HepG2 (cell line): Measurements from ENCODE around the gene PTPN3. TPM values are rescaled to one million over a fixed set of nuclear protein-coding genes. Genes with fewer than 3 reads are reported as not detected.

ENCODE experiments used
- ATAC-seq: fragments of 200-7000 bp; cut with Tn5 transposase; 3 replicates; pipeline ENCODE4 v1.9.1; 2020; ENCODE audit warnings: mild to moderate bottlenecking, moderate library complexity
- BruUV-seq: library from RNA; stranded (reverse); fragments of 400-500 nt; replicated peaks from 2 replicates; lab custom pipeline; 2021; lab: Mats Ljungman, UMichigan
- CTCF ChIA-PET: fragments of 300-600 bp; formaldehyde crosslinking; extraction: SDS; loops from one replicate; lab custom pipeline; 2021; ENCODE audit warnings: low total read pairs, inconsistent platforms, low intra/inter-chr PET ratio; lab: Yijun Ruan, JAX
- POLR2A ChIA-PET: fragments of 350-600 bp; sonication (Branson Sonifier 250); formaldehyde crosslinking; loops from one replicate; lab custom pipeline; 2020; ENCODE audit warnings: antibody characterized with exemption, inconsistent platforms; lab: Yijun Ruan, JAX
- DNase-seq: peaks from one replicate; pipeline ENCODE4 v3.0.0-alpha.2; 2015; ENCODE audit warnings: low spot score
- FAIRE-seq: peaks from 3 replicates; lab custom pipeline; 2011; peaks lifted over from hg19 to GRCh38; lab: Jason Lieb, UNC
- H2AFZ ChIP-seq: one replicate; pipeline ENCODE4 v1.6.1; 2011; ENCODE audit warnings: low read length, inconsistent platforms
- H3K27ac ChIP-seq: fragments of 300-600 bp; 3 replicates; pipeline ENCODE4 v1.8.0; 2011; ENCODE audit warnings: mixed run types, mild to moderate bottlenecking, mixed read lengths, low read length, inconsistent platforms; ENCODE audit not compliant: insufficient read depth; ENCODE audit errors: extremely low read length
- H3K27me3 ChIP-seq, 2 experiments: fragments of 200-600 bp in 1 of 2; 2 replicates in 1 of 2; 3 replicates in 1 of 2; pipeline versions ENCODE4 v1.6.0 to v1.8.0; 2011; ENCODE audit warnings: low read length in 2 of 2, mild to moderate bottlenecking in 2 of 2, moderate library complexity in 2 of 2, inconsistent platforms in 1 of 2; ENCODE audit not compliant: insufficient read depth in 2 of 2, control insufficient read depth in 1 of 2
- H3K36me3 ChIP-seq, 2 experiments: fragments of 200-600 bp in 1 of 2; replicated peaks in 1 of 2; 2 replicates in 1 of 2; 3 replicates in 1 of 2; pipeline versions ENCODE4 v1.5.1 to v1.8.0; 2011; ENCODE audit warnings: low read length in 2 of 2, inconsistent platforms in 1 of 2; ENCODE audit not compliant: insufficient read depth in 2 of 2, control insufficient read depth in 1 of 2
- H3K4me1 ChIP-seq: 2 replicates; pipeline ENCODE4 v1.5.1; 2012; ENCODE audit warnings: low read length, inconsistent platforms; ENCODE audit not compliant: insufficient read depth
- H3K4me2 ChIP-seq: 2 replicates; pipeline ENCODE4 v1.6.0; 2011; ENCODE audit warnings: low read depth, low read length, inconsistent platforms
- H3K4me3 ChIP-seq, 3 experiments: fragments of 200-600 bp in 1 of 3; sonication (generic), shearing (Covaris generic) in 1 of 3; replicated peaks in 1 of 3; 2 replicates each; pipeline ENCODE4 v1.5.1; 2011 to 2016; ENCODE audit warnings: low read length in 3 of 3, inconsistent platforms in 2 of 3, low read depth in 2 of 3, mild to moderate bottlenecking in 2 of 3, control low read depth in 1 of 3, mixed read lengths in 1 of 3; ENCODE audit not compliant: insufficient read depth in 1 of 3
- H3K79me2 ChIP-seq: one replicate; pipeline ENCODE4 v1.6.1; 2011; ENCODE audit warnings: low read length, inconsistent platforms; ENCODE audit not compliant: insufficient read depth
- H3K9ac ChIP-seq: 2 replicates; pipeline ENCODE4 v1.6.0; 2011; ENCODE audit warnings: mild to moderate bottlenecking, low read depth, low read length, inconsistent platforms; ENCODE audit not compliant: insufficient read depth
- H3K9me3 ChIP-seq: 2 replicates; pipeline ENCODE4 v1.5.1; 2012; ENCODE audit warnings: mild to moderate bottlenecking, low read length
- H4K20me1 ChIP-seq: 2 replicates; pipeline ENCODE4 v1.6.0; 2011; ENCODE audit warnings: inconsistent platforms, mild to moderate bottlenecking, low read length, moderate library complexity; ENCODE audit not compliant: insufficient read depth
- EP300 ChIP-seq, 3 experiments: sonication (generic) in 1 of 3; formaldehyde crosslinking in 1 of 3; IDR thresholded peaks; 2 replicates each; pipeline versions ENCODE4 v1.5.1 to v1.6.1; 2011 to 2020; ENCODE audit warnings: low read depth in 2 of 3, low read length in 2 of 3, borderline replicate concordance in 1 of 3, improper control_type of control experiment in 1 of 3, mild to moderate bottlenecking in 1 of 3, missing genetic modification reagents in 1 of 3, moderate library complexity in 1 of 3
- ZBTB43 ChIP-seq: sonication (generic); formaldehyde crosslinking; conservative IDR thresholded peaks from 2 replicates; pipeline ENCODE4 v1.4.0; 2020; ENCODE audit warnings: missing genetic modification reagents
- ZNF280D ChIP-seq: sonication (generic); formaldehyde crosslinking; IDR thresholded peaks from 2 replicates; pipeline ENCODE4 v1.5.1; 2020; ENCODE audit warnings: mild to moderate bottlenecking, missing genetic modification reagents
- ZNF546 ChIP-seq: sonication (generic); formaldehyde crosslinking; conservative IDR thresholded peaks from 2 replicates; pipeline ENCODE4 v1.8.1; 2023; ENCODE audit warnings: mild to moderate bottlenecking, missing genetic modification reagents
- ZNF839 ChIP-seq: sonication (generic); formaldehyde crosslinking; IDR thresholded peaks from 2 replicates; pipeline ENCODE4 v1.4.0; 2020; ENCODE audit warnings: missing genetic modification reagents, mild to moderate bottlenecking, borderline replicate concordance
- WGBS: methylation state at CpG from one replicate; pipeline ENCODE4 v1.1.6; 2017; ENCODE audit warnings: low lambda C conversion rate; 5-methylcytosine and 5-hydroxymethylcytosine counted together
- in situ Hi-C: cut with HindIII; loops from 2 replicates; pipeline ENCODE4 v1.10.0; 2017; ENCODE audit warnings: low pct_unique_long_range_greater_than_20kb; ENCODE audit not compliant: extremely low pct_ligation_motif_present
- intact Hi-C: fragments of 100-400 bp; cut with micrococcal nuclease; formaldehyde crosslinking; loops from one replicate; pipeline ENCODE4 v1.10.0; 2022; ENCODE audit not compliant: unreplicated experiment
- polyA plus RNA-seq, 8 experiments: library from polyadenylated mRNA; depleted of rRNA in 3 of 8; stranded (reverse) in 7 of 8; unstranded in 1 of 8; fragments of >200 nt; fragmentation: Illumina TruSeq in 4 of 8; extraction: Trizol in 4 of 8; gene quantifications; 2 replicates each; pipeline versions ENCODE4 v1.2.1 to v1.2.3, GENCODE V29; 2011 to 2016; ENCODE audit warnings: low read depth in 4 of 8, missing spikeins in 1 of 8, mixed read lengths in 1 of 8; ENCODE audit not compliant: insufficient read depth in 1 of 8
- total RNA-seq, 5 experiments: library from RNA; depleted of rRNA; stranded (reverse); fragments of >200 nt; fragmentation: Illumina TruSeq; extraction: Trizol; gene quantifications; 2 replicates each; pipeline ENCODE4 v1.2.3, GENCODE V29; 2016; ENCODE audit warnings: low read depth in 1 of 5
- TF ChIP-seq, protein P1 (sequence below): sonication (generic); formaldehyde crosslinking; IDR thresholded peaks from 2 replicates; pipeline ENCODE4 v1.5.0; 2020; ENCODE audit warnings: missing genetic modification reagents
- TF ChIP-seq, protein P2 (sequence below): sonication (generic); formaldehyde crosslinking; IDR thresholded peaks from 2 replicates; pipeline ENCODE4 v1.5.0; 2020; ENCODE audit warnings: mild to moderate bottlenecking, missing genetic modification reagents, borderline replicate concordance
- TF ChIP-seq, protein P3 (sequence below): sonication (generic); formaldehyde crosslinking; IDR thresholded peaks from 2 replicates; pipeline ENCODE4 v1.5.1; 2020; ENCODE audit warnings: missing genetic modification reagents, mild to moderate bottlenecking, borderline replicate concordance

PTPN3 gene
- total and polyA plus RNA-seq, 2 of the 13 experiments (the other 11 are each of a cell fraction or from before 2014, with no cell fraction given) = 5.6 to 20.5 TPM

DNA sequence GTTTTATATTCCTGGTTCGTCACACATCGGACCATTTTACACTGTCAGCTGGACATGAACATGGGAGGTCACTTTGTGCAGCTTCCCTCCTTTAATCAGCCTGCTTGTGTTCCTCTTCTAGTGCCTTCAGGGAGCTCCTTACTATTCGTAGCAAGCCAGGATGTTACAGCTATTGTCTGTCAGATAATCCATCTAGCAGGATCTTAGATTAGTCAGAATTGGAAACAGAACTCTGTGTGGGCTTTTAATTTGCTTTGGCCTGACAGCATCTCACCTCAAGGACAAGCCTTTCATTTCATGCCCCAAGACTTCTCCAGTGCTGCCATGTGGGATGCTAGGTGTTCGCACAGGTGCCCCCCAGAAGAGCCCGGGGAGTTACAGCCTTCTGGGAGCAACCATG, 147.1 kb downstream of the PTPN3 start:
- no peaks in the 10 kb centered on the region for H3K79me2 ChIP-seq
- POLR2A ChIA-PET = no interaction called here
- no peak overlapping the region for H3K4me3 ChIP-seq
- H3K27ac ChIP-seq = no peak overlapping the region
- 0 out of 5 replicates have a peak, but pooled peaks cover 0 to 3% of the 10 kb centered on the region in 2 experiments for H3K27me3 ChIP-seq
- FAIRE-seq (no peak), ATAC-seq (no peak), DNase-seq (no peak)
- no peak overlapping the region for H3K4me2 ChIP-seq
- H3K9me3 ChIP-seq = no peaks in the 10 kb centered on the region
- CTCF ChIA-PET = no interaction called here
- WGBS = 20% methylated on average over 5 of the region's 5 CpGs
- H2AFZ ChIP-seq = no peak overlapping the region
- H3K9ac ChIP-seq = no peak overlapping the region
- intact Hi-C loops = no loop called here
- no peaks in the 10 kb centered on the region for H3K36me3 ChIP-seq
- H4K20me1 ChIP-seq = no peaks in the 10 kb centered on the region
- no TSS peak for BruUV-seq
- in situ Hi-C loops = no loop called here
- no peaks in the 10 kb centered on the region for H3K4me1 ChIP-seq
- TF ChIP-seq ZBTB43 (CRISPR knock-in tag) (no peak), EP300 (IDR thresholded peaks at IDR 0.05; ENCODE audit: low read depth in 2 of 2, low read length in 2 of 2) (no peak), EP300 (CRISPR knock-in tag; IDR thresholded peaks at IDR 0.05; ENCODE audit: borderline replicate concordance) (no peak), ZNF280D (CRISPR knock-in tag) (no peak), ZNF546 (no peak), ZNF839 (CRISPR knock-in tag) (no peak)
- TF ChIP-seq, protein P1, sequence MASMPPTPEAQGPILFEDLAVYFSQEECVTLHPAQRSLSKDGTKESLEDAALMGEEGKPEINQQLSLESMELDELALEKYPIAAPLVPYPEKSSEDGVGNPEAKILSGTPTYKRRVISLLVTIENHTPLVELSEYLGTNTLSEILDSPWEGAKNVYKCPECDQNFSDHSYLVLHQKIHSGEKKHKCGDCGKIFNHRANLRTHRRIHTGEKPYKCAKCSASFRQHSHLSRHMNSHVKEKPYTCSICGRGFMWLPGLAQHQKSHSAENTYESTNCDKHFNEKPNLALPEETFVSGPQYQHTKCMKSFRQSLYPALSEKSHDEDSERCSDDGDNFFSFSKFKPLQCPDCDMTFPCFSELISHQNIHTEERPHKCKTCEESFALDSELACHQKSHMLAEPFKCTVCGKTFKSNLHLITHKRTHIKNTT (CRISPR knock-in tag) = no peak
- TF ChIP-seq, protein P2, sequence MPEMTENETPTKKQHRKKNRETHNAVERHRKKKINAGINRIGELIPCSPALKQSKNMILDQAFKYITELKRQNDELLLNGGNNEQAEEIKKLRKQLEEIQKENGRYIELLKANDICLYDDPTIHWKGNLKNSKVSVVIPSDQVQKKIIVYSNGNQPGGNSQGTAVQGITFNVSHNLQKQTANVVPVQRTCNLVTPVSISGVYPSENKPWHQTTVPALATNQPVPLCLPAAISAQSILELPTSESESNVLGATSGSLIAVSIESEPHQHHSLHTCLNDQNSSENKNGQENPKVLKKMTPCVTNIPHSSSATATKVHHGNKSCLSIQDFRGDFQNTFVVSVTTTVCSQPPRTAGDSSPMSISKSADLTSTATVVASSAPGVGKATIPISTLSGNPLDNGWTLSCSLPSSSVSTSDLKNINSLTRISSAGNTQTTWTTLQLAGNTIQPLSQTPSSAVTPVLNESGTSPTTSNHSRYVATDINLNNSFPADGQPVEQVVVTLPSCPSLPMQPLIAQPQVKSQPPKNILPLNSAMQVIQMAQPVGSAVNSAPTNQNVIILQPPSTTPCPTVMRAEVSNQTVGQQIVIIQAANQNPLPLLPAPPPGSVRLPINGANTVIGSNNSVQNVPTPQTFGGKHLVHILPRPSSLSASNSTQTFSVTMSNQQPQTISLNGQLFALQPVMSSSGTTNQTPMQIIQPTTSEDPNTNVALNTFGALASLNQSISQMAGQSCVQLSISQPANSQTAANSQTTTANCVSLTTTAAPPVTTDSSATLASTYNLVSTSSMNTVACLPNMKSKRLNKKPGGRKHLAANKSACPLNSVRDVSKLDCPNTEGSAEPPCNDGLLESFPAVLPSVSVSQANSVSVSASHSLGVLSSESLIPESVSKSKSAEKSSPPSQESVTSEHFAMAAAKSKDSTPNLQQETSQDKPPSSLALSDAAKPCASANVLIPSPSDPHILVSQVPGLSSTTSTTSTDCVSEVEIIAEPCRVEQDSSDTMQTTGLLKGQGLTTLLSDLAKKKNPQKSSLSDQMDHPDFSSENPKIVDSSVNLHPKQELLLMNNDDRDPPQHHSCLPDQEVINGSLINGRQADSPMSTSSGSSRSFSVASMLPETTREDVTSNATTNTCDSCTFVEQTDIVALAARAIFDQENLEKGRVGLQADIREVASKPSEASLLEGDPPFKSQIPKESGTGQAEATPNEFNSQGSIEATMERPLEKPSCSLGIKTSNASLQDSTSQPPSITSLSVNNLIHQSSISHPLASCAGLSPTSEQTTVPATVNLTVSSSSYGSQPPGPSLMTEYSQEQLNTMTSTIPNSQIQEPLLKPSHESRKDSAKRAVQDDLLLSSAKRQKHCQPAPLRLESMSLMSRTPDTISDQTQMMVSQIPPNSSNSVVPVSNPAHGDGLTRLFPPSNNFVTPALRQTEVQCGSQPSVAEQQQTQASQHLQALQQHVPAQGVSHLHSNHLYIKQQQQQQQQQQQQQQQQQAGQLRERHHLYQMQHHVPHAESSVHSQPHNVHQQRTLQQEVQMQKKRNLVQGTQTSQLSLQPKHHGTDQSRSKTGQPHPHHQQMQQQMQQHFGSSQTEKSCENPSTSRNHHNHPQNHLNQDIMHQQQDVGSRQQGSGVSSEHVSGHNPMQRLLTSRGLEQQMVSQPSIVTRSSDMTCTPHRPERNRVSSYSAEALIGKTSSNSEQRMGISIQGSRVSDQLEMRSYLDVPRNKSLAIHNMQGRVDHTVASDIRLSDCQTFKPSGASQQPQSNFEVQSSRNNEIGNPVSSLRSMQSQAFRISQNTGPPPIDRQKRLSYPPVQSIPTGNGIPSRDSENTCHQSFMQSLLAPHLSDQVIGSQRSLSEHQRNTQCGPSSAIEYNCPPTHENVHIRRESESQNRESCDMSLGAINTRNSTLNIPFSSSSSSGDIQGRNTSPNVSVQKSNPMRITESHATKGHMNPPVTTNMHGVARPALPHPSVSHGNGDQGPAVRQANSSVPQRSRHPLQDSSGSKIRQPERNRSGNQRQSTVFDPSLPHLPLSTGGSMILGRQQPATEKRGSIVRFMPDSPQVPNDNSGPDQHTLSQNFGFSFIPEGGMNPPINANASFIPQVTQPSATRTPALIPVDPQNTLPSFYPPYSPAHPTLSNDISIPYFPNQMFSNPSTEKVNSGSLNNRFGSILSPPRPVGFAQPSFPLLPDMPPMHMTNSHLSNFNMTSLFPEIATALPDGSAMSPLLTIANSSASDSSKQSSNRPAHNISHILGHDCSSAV (CRISPR knock-in tag) = no peak
- TF ChIP-seq, protein P3, sequence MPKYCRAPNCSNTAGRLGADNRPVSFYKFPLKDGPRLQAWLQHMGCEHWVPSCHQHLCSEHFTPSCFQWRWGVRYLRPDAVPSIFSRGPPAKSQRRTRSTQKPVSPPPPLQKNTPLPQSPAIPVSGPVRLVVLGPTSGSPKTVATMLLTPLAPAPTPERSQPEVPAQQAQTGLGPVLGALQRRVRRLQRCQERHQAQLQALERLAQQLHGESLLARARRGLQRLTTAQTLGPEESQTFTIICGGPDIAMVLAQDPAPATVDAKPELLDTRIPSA (CRISPR knock-in tag) = no peak
